Right lobe of liver (tissue), 4 donors: ENCODE data around the gene MFN2.

Experiments used
- CTCF ChIP-seq, 4 donors: fragments of 200-600 bp in 3 of 4; fragments of 450-650 bp in 1 of 4; IDR thresholded peaks; one replicate each; pipeline versions ENCODE4 v1.5.1 to v1.8.0; 2016 to 2022; ENCODE audit warnings: antibody characterized with exemption in 4 of 4, mild to moderate bottlenecking in 2 of 4
- POLR2A ChIP-seq: fragments of 450-650 bp; IDR thresholded peaks from one replicate; pipeline ENCODE4 v1.6.1; 2017; ENCODE audit warnings: antibody characterized with exemption, mild to moderate bottlenecking
- donor health status: DM: no; HTN: no; CAD: no.
- donor health status: DM: no; HTN: no; CAD: no.
- donor health status: DM: no; HTN: yes; CAD: no.

- TF ChIP-seq POLR2A (no peak), CTCF (IDR thresholded peaks at IDR 0.05) (peak; percentile 70 to 78 (median 72))
Observed at GRCh38 chr1:11967028-11967547, 13.2 kb upstream of the MFN2 start.
